ENCODE data around the gene AHNAK2.

DNA sequence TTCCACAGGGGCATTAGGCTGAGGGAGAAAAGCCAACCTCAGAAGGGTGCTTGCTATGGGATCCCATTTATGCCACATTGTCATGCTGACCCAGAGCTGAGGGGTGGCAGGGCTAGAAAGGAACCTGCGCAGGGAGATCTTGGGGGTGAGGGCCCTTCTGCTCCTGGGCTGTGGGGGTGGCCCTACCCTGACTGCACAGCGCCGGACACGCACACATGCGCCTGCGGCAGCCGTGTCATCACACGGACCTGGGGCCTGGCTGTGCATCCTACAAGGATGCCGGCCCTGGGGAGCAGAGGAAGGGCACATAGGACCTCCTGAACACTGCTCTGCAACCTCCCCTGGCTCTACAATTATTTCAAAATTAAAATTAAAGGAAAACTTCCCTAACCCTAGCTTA is 35.9 kb upstream of the AHNAK2 start:
- TF ChIP-seq, protein P1, sequence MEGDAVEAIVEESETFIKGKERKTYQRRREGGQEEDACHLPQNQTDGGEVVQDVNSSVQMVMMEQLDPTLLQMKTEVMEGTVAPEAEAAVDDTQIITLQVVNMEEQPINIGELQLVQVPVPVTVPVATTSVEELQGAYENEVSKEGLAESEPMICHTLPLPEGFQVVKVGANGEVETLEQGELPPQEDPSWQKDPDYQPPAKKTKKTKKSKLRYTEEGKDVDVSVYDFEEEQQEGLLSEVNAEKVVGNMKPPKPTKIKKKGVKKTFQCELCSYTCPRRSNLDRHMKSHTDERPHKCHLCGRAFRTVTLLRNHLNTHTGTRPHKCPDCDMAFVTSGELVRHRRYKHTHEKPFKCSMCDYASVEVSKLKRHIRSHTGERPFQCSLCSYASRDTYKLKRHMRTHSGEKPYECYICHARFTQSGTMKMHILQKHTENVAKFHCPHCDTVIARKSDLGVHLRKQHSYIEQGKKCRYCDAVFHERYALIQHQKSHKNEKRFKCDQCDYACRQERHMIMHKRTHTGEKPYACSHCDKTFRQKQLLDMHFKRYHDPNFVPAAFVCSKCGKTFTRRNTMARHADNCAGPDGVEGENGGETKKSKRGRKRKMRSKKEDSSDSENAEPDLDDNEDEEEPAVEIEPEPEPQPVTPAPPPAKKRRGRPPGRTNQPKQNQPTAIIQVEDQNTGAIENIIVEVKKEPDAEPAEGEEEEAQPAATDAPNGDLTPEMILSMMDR (IDR thresholded peaks at IDR 0.05; ENCODE audit: insufficient read depth, low read length), result no peak
- TF ChIP-seq SPI1 (IDR thresholded peaks at IDR 0.05; ENCODE audit: borderline replicate concordance, low read depth), result no peak
- TF ChIP-seq, protein P2, sequence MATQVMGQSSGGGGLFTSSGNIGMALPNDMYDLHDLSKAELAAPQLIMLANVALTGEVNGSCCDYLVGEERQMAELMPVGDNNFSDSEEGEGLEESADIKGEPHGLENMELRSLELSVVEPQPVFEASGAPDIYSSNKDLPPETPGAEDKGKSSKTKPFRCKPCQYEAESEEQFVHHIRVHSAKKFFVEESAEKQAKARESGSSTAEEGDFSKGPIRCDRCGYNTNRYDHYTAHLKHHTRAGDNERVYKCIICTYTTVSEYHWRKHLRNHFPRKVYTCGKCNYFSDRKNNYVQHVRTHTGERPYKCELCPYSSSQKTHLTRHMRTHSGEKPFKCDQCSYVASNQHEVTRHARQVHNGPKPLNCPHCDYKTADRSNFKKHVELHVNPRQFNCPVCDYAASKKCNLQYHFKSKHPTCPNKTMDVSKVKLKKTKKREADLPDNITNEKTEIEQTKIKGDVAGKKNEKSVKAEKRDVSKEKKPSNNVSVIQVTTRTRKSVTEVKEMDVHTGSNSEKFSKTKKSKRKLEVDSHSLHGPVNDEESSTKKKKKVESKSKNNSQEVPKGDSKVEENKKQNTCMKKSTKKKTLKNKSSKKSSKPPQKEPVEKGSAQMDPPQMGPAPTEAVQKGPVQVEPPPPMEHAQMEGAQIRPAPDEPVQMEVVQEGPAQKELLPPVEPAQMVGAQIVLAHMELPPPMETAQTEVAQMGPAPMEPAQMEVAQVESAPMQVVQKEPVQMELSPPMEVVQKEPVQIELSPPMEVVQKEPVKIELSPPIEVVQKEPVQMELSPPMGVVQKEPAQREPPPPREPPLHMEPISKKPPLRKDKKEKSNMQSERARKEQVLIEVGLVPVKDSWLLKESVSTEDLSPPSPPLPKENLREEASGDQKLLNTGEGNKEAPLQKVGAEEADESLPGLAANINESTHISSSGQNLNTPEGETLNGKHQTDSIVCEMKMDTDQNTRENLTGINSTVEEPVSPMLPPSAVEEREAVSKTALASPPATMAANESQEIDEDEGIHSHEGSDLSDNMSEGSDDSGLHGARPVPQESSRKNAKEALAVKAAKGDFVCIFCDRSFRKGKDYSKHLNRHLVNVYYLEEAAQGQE (IDR thresholded peaks at IDR 0.05; ENCODE audit: insufficient replicate concordance, low read depth), result no peak
- no peak for TF ChIP-seq POLR2AphosphoS5 (IDR thresholded peaks at IDR 0.05; ENCODE audit: low read depth)

Data from HL-60 (cell line).